NT2/D1 (cell line): ENCODE results near the gene LRRC4C.

Source experiments
- DNase-seq: peaks from one replicate; pipeline ENCODE4 v3.0.0-alpha.2; 2011; ENCODE audit warnings: low read depth, low spot score
- H3K27me3 ChIP-seq: 2 replicates; pipeline ENCODE4 v1.6.0; 2011; ENCODE audit warnings: mild to moderate bottlenecking; ENCODE audit not compliant: insufficient read length, insufficient read depth
- H3K36me3 ChIP-seq: 2 replicates; pipeline ENCODE4 v1.6.1; 2011; ENCODE audit warnings: mild to moderate bottlenecking, low read length, mixed read lengths; ENCODE audit not compliant: insufficient read depth, insufficient read length
- H3K4me1 ChIP-seq: 2 replicates; pipeline ENCODE4 v1.5.1; 2011; ENCODE audit not compliant: insufficient read depth, insufficient read length
- H3K4me3 ChIP-seq: 2 replicates; pipeline ENCODE4 v1.5.1; 2011; ENCODE audit warnings: low read depth; ENCODE audit not compliant: insufficient read length
- H3K9ac ChIP-seq: 2 replicates; pipeline ENCODE4 v1.6.0; 2011; ENCODE audit warnings: low read depth; ENCODE audit not compliant: insufficient read length
- H3K9me3 ChIP-seq: 2 replicates; pipeline ENCODE4 v1.5.1; 2011; ENCODE audit warnings: mild to moderate bottlenecking, low read length; ENCODE audit not compliant: insufficient read depth
- SUZ12 ChIP-seq: IDR thresholded peaks from 2 replicates; pipeline ENCODE4 v1.6.1; 2011; ENCODE audit not compliant: insufficient read length, insufficient read depth; ENCODE audit errors: extremely low read depth
- YY1 ChIP-seq: IDR thresholded peaks from 2 replicates; pipeline ENCODE4 v1.6.1; 2011; ENCODE audit not compliant: insufficient read length, insufficient read depth
- ZNF274 ChIP-seq: IDR thresholded peaks from 2 replicates; pipeline ENCODE4 v1.6.1; 2011; ENCODE audit warnings: mild to moderate bottlenecking, low read depth, low read length

LRRC4C gene

GRCh38 chr11:40713083-40713482 lies 746.4 kb downstream of the LRRC4C start:
- H3K4me3 ChIP-seq = no peak overlapping the region
- peaks cover 2% of the 10 kb centered on the region for H3K4me1 ChIP-seq
- no peak for TF ChIP-seq YY1
- no peak for TF ChIP-seq SUZ12
- no peak for TF ChIP-seq ZNF274
- H3K27me3 ChIP-seq = no peaks in the 10 kb centered on the region
- H3K9me3 ChIP-seq = peaks cover 18% of the 10 kb centered on the region
- no peak for DNase-seq
- H3K9ac ChIP-seq = no peak overlapping the region
- H3K36me3 ChIP-seq = no peaks in the 10 kb centered on the region

- Histone ChIP-seq H3K27me3 (no peaks in the 10 kb centered on the region), H3K9me3 (no peaks in the 10 kb centered on the region), H3K9ac (no peak overlapping the region), H3K36me3 (no peaks in the 10 kb centered on the region), H3K4me1 (no peaks in the 10 kb centered on the region), H3K4me3 (no peak overlapping the region)
- TF ChIP-seq YY1 = no peak
- no peak for TF ChIP-seq SUZ12
- TF ChIP-seq ZNF274 = no peak
- no peak for DNase-seq
Observed at GRCh38 chr11:40701027-40701426, 758.4 kb downstream of the LRRC4C start.

GRCh38 chr11:40689823-40690222 lies 769.6 kb downstream of the LRRC4C start:
- H3K4me1 ChIP-seq = no peaks in the 10 kb centered on the region
- H3K9me3 ChIP-seq = no peaks in the 10 kb centered on the region
- no peak for DNase-seq
- H3K4me3 ChIP-seq = no peak overlapping the region
- H3K9ac ChIP-seq = no peak overlapping the region
- TF ChIP-seq ZNF274 (no peak), YY1 (no peak), SUZ12 (no peak)
- no peaks in the 10 kb centered on the region for H3K27me3 ChIP-seq
- H3K36me3 ChIP-seq = no peaks in the 10 kb centered on the region

GRCh38 chr11:40688369-40688768 lies 771.1 kb downstream of the LRRC4C start:
- H3K9ac ChIP-seq = no peak overlapping the region
- no peaks in the 10 kb centered on the region for H3K4me1 ChIP-seq
- no peaks in the 10 kb centered on the region for H3K9me3 ChIP-seq
- DNase-seq = no peak
- no peak overlapping the region for H3K4me3 ChIP-seq
- no peak for TF ChIP-seq YY1
- TF ChIP-seq ZNF274 = no peak
- H3K36me3 ChIP-seq = no peaks in the 10 kb centered on the region
- no peaks in the 10 kb centered on the region for H3K27me3 ChIP-seq

GRCh38 chr11:40686765-40687164 lies 772.7 kb downstream of the LRRC4C start:
- Histone ChIP-seq H3K4me1 (no peaks in the 10 kb centered on the region), H3K36me3 (no peaks in the 10 kb centered on the region), H3K9ac (no peak overlapping the region), H3K27me3 (no peaks in the 10 kb centered on the region), H3K9me3 (no peaks in the 10 kb centered on the region), H3K4me3 (no peak overlapping the region)
- TF ChIP-seq YY1 (no peak), SUZ12 (no peak), ZNF274 (no peak)
- DNase-seq = no peak

GRCh38 chr11:40683010-40683409 lies 776.4 kb downstream of the LRRC4C start:
- peaks cover 6% of the 10 kb centered on the region; the same call in 1 of the 2 replicates for H3K9me3 ChIP-seq

GRCh38 chr11:40679276-40679675 lies 780.2 kb downstream of the LRRC4C start:
- DNase-seq = peak; percentile 42
- no peak overlapping the region for H3K4me3 ChIP-seq
- no peaks in the 10 kb centered on the region for H3K36me3 ChIP-seq
- no peak overlapping the region for H3K9ac ChIP-seq
- no peaks in the 10 kb centered on the region for H3K27me3 ChIP-seq
- TF ChIP-seq SUZ12 (no peak), YY1 (no peak), ZNF274 (no peak)
- H3K9me3 ChIP-seq = peaks cover 6% of the 10 kb centered on the region; the same call in 1 of the 2 replicates
- peaks cover 5% of the 10 kb centered on the region for H3K4me1 ChIP-seq

More at GRCh38 chr11:40683010-40683409, 776.4 kb downstream of the LRRC4C start:
- H3K27me3 ChIP-seq = no peaks in the 10 kb centered on the region
- H3K9ac ChIP-seq = no peak overlapping the region
- no peaks in the 10 kb centered on the region for H3K36me3 ChIP-seq
- no peak overlapping the region for H3K4me3 ChIP-seq
- H3K4me1 ChIP-seq = peaks cover 5% of the 10 kb centered on the region
- TF ChIP-seq ZNF274 = no peak
- no peak for TF ChIP-seq YY1
- no peak for TF ChIP-seq SUZ12
- no peak for DNase-seq

- H3K4me3 ChIP-seq = no peak overlapping the region
- TF ChIP-seq SUZ12 (no peak), YY1 (no peak), ZNF274 (no peak)
- H3K36me3 ChIP-seq = no peaks in the 10 kb centered on the region
- H3K9ac ChIP-seq = no peak overlapping the region
- no peaks in the 10 kb centered on the region for H3K4me1 ChIP-seq
- no peak for DNase-seq
- no peaks in the 10 kb centered on the region for H3K27me3 ChIP-seq
- peaks cover 29% of the 10 kb centered on the region for H3K9me3 ChIP-seq
Observed at GRCh38 chr11:40647295-40647694, 812.2 kb downstream of the LRRC4C start.
